ENCODE results near the gene TMC7. TPM values are rescaled to one million over a fixed set of nuclear protein-coding genes. Genes with fewer than 3 reads are reported as not detected.

TMC7 gene
- total and polyA plus RNA-seq, 2 of the 8 experiments (the other 6 are each of a cell fraction or from before 2014, with no cell fraction given), result 2.3 to 2.6 TPM

DNA sequence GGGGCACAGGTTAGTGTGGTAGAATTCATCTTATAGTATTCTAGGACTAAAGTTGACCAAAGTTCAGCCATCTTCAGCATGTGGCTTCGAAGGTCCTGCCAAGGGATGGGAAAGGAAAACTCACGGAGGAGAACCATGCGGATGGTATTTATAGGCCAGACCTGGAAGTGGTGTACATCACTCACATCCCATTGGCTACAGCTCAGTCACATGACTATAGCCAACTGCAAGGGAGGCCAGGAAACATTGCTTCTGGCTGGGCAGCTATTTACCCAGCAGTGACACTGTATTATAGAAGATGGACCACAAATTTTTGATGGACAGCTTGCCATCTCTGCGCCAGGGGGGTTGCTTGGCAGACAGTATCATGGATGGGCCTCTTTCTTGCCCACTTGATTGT, 48.0 kb downstream of the TMC7 start:
- H3K36me3 ChIP-seq (ENCODE audit: control insufficient read depth in 2 of 4, insufficient read depth in 4 of 4, low read length in 3 of 4), result peaks cover 0 to 2% (median 0%) of the 10 kb centered on the region in 4 experiments; a peak in 1 of 8 replicates
- peaks cover 0 to 1% of the 10 kb centered on the region in 2 experiments for H4K20me1 ChIP-seq (replicated peaks in 1 of 2; ENCODE audit: control insufficient read depth in 1 of 2, insufficient read depth in 2 of 2, low read length in 2 of 2)
- no peak overlapping the region for H2AK5ac ChIP-seq (ENCODE audit: low read depth, low read length)
- H2BK12ac ChIP-seq (ENCODE audit: low read depth, low read length), result no peak overlapping the region
- H3K23me2 ChIP-seq (ENCODE audit: low read depth, low read length), result no peaks in the 10 kb centered on the region; the same call in 1 of the 2 replicates
- H2AFZ ChIP-seq (ENCODE audit: low read length), result no peak overlapping the region
- no peak overlapping the region for H3K9ac ChIP-seq (replicated peaks in 1 of 4; ENCODE audit: extremely low read depth in 1 of 4, low read depth in 3 of 4, low read length in 3 of 4)
- no peak overlapping the region for H2BK20ac ChIP-seq (ENCODE audit: low read length)
- H4K8ac ChIP-seq (ENCODE audit: extremely low read depth, insufficient read depth, low read length), result no peak overlapping the region
- H3K9me3 ChIP-seq (ENCODE audit: insufficient read depth in 2 of 2, low read depth in 1 of 2, low read length in 1 of 2), result no peaks in the 10 kb centered on the region
- no peak overlapping the region for H3K56ac ChIP-seq (replicated peaks; ENCODE audit: insufficient read length, low read depth, low read length)
- no peak overlapping the region for H4K91ac ChIP-seq (replicated peaks; ENCODE audit: insufficient read length, low read length)
- no peak overlapping the region for H3K23ac ChIP-seq (ENCODE audit: insufficient read length)
- no peak overlapping the region for H3K18ac ChIP-seq (ENCODE audit: extremely low read depth, low read length)
- ChIA-PET POLR2A (ENCODE audit: partially characterized antibody) (no interaction called here), CTCF (ENCODE audit: partially characterized antibody) (no interaction called here)
- no peaks in the 10 kb centered on the region for H3K79me2 ChIP-seq (ENCODE audit: control insufficient read depth in 1 of 2, insufficient read depth in 2 of 2, low read length in 2 of 2)
- H3K27me3 ChIP-seq (replicated peaks in 1 of 4; ENCODE audit: control insufficient read depth in 3 of 4, extremely low read depth in 1 of 4, insufficient read depth in 3 of 4, low read length in 3 of 4), result no peaks in the 10 kb centered on the region
- no peak for FAIRE-seq
- 69% methylated on average over 4 of the region's 4 CpGs; no CpG with 5 or more reads in 1 of the 2 experiments for WGBS, 2 experiments (ENCODE audit: extremely low coverage in 1 of 2, insufficient coverage in 1 of 2, insufficient read length in 1 of 2, insufficient replicate concordance in 2 of 2, low coverage in 1 of 2, low lambda C conversion rate in 2 of 2, missing lambda C conversion rate in 1 of 2)
- no peak overlapping the region for H3K14ac ChIP-seq (ENCODE audit: insufficient read length)
- H3K27ac ChIP-seq (ENCODE audit: low read depth, low read length), result no peak overlapping the region
- H3K79me1 ChIP-seq (ENCODE audit: low read depth, low read length), result no peaks in the 10 kb centered on the region
- H2BK5ac ChIP-seq (ENCODE audit: low read depth, low read length), result no peak overlapping the region
- no peak for DNase-seq (ENCODE audit: low read depth in 1 of 2, low spot score in 2 of 2)
- no peak overlapping the region for H2BK120ac ChIP-seq (replicated peaks; ENCODE audit: low read depth, low read length)
- H3K4me2 ChIP-seq (ENCODE audit: insufficient read depth in 1 of 2, low read depth in 2 of 2, low read length in 2 of 2), result no peak overlapping the region
- H3K4me3 ChIP-seq (ENCODE audit: extremely low read depth in 1 of 4, insufficient read depth in 2 of 4, low read depth in 3 of 4, low read length in 4 of 4), result no peak overlapping the region
- no peaks in the 10 kb centered on the region for H3K4me1 ChIP-seq (replicated peaks in 1 of 4; ENCODE audit: control insufficient read depth in 3 of 4, insufficient read depth in 4 of 4, low read length in 3 of 4)
- H3K4ac ChIP-seq (replicated peaks; ENCODE audit: insufficient read length, low read depth, low read length), result no peak overlapping the region
- H2BK15ac ChIP-seq (ENCODE audit: low read length), result no peak overlapping the region
- no peak overlapping the region for H4K5ac ChIP-seq (ENCODE audit: insufficient read length, low read depth, low read length)
- no peak for TF ChIP-seq BRCA1 (IDR thresholded peaks at IDR 0.05; ENCODE audit: low read depth, low read length)
- no peak for TF ChIP-seq CBX5 (IDR thresholded peaks at IDR 0.05; ENCODE audit: low read depth, low read length)

Measured in H1 (cell line).